Colonic mucosa (tissue), 4 donors: ENCODE measurements around the gene PKNOX2. TPM values are rescaled to one million over a fixed set of nuclear protein-coding genes. Genes with fewer than 3 reads are reported as not detected.
A peak's percentile ranks its signal among the peaks of the same experiment; 100 is the strongest.

Experiments used
- DNase-seq: peaks from one replicate; pipeline ENCODE4 v3.0.0-alpha.2; 2020
- H3K27ac ChIP-seq: fragments of 200-600 bp; one replicate; pipeline ENCODE4 v1.8.0; 2021
- H3K27me3 ChIP-seq: fragments of 200-600 bp; one replicate; pipeline ENCODE4 v1.8.0; 2021
- H3K36me3 ChIP-seq: fragments of 200-600 bp; one replicate; pipeline ENCODE4 v1.8.0; 2021
- H3K4me1 ChIP-seq: fragments of 200-600 bp; one replicate; pipeline ENCODE4 v1.8.0; 2021; ENCODE audit warnings: mild to moderate bottlenecking
- H3K4me3 ChIP-seq: fragments of 200-600 bp; one replicate; pipeline ENCODE4 v1.8.0; 2021
- H3K9ac ChIP-seq, 2 donors: one replicate each; pipeline ENCODE4 v1.7.0; 2013; ENCODE audit warnings: control low read depth in 2 of 2, low read depth in 2 of 2, low read length in 2 of 2
- H3K9me3 ChIP-seq: fragments of 200-600 bp; one replicate; pipeline ENCODE4 v1.8.0; 2021
- intact Hi-C: fragments of 100-400 bp; cut with DNase I; formaldehyde crosslinking; loops from one replicate; pipeline ENCODE4 v1.14.1; 2022
- total RNA-seq, 2 donors: library from RNA; stranded (reverse); fragmentation: NEBNext Ultra II Directional in 1 of 2; extraction: Animal tissue kit (Norgen Biotek cat#: 25700) in 1 of 2; gene quantifications; one replicate each; pipeline ENCODE4 v1.2.1, GENCODE V29; 2021
- TF ChIP-seq, protein P1 (sequence below): fragments of 200-600 bp; IDR thresholded peaks from one replicate; pipeline ENCODE4 v1.8.0; 2022; ENCODE audit warnings: antibody characterized with exemption, mild to moderate bottlenecking
- donor health status: healthy.
- donor health status: DM: no; HTN: no; CAD: no.
- donor health status: DM: no; HTN: no; CAD: no.

Gene PKNOX2
- total RNA-seq, 2 donors from 2014 or later: 0.52 to 1.3 TPM

DNA sequence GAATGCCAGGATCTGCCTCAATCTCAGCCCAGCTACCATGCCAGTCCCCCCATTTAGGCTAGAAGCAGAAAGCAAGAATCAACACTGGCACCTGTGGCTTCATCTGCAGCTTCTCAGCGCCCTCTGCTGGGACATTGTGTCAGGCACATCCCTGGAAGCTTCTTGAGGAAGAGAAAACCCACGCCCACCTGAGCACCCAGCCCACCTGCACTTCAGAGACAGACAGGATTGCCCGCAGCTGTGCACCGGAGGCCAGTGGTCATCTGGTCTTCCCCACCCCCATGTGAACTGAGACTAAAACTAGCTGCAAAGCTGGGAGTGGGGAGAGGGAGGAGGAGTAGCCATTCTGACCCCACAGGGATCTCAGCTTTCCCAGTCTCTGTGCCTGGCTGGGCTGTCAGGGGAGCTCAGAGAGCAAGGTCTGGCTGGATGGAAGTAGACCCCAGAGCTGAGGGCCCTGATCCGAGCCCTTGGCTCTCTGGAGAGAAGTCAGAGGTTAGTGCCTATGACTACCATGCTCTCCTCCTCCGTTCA is 264.7 kb downstream of the PKNOX2 start:
- Histone ChIP-seq H3K36me3 (no peaks in the 10 kb centered on the region), H3K9me3 (no peaks in the 10 kb centered on the region), H3K9ac (no peak overlapping the region), H3K27ac (no peak overlapping the region), H3K4me1 (no peaks in the 10 kb centered on the region), H3K4me3 (no peak overlapping the region), H3K27me3 (no peaks in the 10 kb centered on the region)
- peak; percentile 40 for DNase-seq
- TF ChIP-seq, protein P1, sequence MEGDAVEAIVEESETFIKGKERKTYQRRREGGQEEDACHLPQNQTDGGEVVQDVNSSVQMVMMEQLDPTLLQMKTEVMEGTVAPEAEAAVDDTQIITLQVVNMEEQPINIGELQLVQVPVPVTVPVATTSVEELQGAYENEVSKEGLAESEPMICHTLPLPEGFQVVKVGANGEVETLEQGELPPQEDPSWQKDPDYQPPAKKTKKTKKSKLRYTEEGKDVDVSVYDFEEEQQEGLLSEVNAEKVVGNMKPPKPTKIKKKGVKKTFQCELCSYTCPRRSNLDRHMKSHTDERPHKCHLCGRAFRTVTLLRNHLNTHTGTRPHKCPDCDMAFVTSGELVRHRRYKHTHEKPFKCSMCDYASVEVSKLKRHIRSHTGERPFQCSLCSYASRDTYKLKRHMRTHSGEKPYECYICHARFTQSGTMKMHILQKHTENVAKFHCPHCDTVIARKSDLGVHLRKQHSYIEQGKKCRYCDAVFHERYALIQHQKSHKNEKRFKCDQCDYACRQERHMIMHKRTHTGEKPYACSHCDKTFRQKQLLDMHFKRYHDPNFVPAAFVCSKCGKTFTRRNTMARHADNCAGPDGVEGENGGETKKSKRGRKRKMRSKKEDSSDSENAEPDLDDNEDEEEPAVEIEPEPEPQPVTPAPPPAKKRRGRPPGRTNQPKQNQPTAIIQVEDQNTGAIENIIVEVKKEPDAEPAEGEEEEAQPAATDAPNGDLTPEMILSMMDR: peak; percentile 37
- intact Hi-C loops: no loop called here

DNA sequence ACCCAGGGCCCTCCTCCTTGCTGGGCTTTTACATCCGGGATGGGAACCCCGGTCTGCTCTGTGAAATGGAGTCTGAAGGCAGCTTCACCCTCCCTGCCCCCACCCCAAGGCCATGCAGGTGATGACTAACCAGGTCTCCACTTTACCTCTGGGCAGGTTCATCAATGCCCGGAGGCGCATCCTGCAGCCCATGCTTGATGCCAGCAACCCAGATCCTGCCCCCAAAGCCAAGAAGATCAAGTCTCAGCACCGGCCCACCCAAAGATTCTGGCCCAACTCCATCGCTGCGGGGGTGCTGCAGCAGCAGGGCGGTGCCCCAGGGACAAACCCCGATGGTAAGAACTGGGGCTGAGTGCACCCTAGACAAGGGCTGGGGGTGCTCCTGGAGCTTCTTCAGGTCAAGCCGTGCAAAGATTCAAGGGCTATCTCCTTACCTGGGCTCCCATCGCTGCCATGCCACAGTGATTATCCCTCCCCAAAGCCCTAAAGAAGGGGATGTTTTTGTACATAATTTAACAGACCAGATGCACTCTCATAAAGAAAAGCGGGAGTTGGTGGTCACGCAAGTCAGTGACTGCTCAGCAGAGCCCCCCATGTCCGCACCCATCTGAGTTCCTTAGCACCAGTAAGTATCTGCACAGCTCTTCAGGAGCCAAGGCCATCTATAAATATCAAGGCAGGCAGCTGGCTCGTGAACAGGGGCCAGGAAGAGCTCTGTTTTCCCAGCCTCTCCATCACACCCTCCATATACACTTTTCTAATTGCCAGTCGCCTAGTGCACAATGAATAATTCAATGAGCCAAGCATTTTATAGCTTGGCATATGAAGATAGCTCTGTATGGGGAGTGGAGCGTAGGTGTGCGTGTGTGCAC is 265.5 kb downstream of the PKNOX2 start:
- TF ChIP-seq, protein P1: no peak
- H3K4me1 ChIP-seq: no peaks in the 10 kb centered on the region
- H3K9ac ChIP-seq: no peak overlapping the region
- no peak overlapping the region for H3K4me3 ChIP-seq
- H3K27ac ChIP-seq: no peak overlapping the region
- no peaks in the 10 kb centered on the region for H3K36me3 ChIP-seq
- no peaks in the 10 kb centered on the region for H3K9me3 ChIP-seq
- intact Hi-C loops: no loop called here
- no peak for DNase-seq
- H3K27me3 ChIP-seq: no peaks in the 10 kb centered on the region

DNA sequence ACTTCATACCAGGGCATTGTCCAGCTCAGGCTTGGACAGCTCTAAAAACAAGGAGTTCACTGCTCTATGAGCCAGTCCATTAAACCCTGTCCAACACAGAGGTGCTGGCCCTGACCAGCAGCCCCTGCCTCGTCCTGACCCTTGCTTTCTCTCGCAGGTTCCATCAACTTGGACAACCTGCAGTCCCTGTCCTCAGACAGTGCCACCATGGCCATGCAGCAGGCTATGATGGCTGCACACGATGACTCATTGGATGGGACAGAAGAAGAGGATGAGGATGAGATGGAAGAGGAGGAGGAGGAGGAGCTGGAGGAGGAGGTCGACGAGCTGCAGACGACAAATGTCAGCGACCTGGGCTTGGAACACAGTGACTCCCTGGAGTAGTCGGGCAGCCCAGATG is 266.5 kb downstream of the PKNOX2 start:
- intact Hi-C loops: no loop called here
- Histone ChIP-seq H3K27ac (no peak overlapping the region), H3K9me3 (no peaks in the 10 kb centered on the region), H3K4me3 (no peak overlapping the region), H3K4me1 (no peaks in the 10 kb centered on the region), H3K9ac (no peak overlapping the region), H3K36me3 (no peaks in the 10 kb centered on the region), H3K27me3 (no peaks in the 10 kb centered on the region)
- DNase-seq: no peak
- TF ChIP-seq, protein P1: no peak

DNA sequence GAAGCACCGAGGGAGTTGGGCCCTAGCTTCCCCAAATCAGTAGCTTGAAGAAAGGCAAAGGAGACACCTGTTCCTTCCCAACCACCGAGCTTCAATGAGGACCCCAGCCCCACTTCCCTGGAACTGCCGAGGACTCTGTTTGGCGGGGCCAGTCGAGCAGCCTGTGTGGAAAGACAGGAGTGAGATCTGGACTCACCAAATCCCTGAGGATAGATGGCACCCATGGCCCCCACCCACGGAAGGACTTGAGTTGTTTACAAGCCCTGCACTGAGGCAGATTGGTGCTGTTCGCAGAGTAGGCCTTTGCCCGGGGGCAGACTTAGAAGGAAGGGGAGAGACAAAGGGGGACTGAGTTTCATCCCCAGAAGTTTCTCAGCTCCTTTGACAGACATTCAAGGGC is 266.9 kb downstream of the PKNOX2 start:
- Histone ChIP-seq H3K9me3 (no peaks in the 10 kb centered on the region), H3K27ac (no peak overlapping the region), H3K4me3 (no peak overlapping the region), H3K27me3 (no peaks in the 10 kb centered on the region), H3K4me1 (no peaks in the 10 kb centered on the region), H3K36me3 (no peaks in the 10 kb centered on the region), H3K9ac (no peak overlapping the region)
- intact Hi-C loops: no loop called here
- TF ChIP-seq, protein P1: no peak
- no peak for DNase-seq

DNA sequence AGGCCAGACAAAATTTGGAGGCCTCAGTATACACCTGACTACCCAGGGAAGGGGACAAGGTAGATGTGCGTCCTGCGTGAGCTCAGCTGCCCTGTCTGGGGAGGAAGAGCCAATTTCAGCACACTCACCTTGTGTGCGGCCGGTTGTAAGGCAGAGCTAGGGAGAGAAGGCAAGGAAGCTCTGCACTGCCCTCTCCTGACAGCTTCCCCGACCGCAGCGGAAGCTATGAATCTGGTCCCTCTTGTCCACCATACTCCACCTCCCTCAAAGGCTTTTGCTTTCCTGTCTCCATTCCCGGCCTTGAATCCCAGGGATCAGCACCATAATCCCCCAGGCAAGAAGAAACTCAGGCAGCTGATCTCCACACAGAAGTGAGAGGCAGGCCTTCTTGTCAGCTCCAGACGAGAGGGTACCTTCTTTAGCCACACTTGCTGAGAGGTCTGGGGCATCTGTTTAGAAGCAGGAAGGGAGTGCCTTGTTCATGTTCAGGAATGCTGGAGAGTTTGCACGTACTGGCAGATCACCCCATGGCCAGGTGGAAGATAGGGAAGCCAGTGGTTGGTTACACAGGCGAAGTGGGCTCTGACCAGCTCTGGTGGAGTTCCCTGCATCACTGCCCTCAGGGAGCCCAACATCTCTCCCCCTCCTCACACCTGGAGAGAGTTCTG is 269.0 kb downstream of the PKNOX2 start:
- intact Hi-C loops: no loop called here
- H3K27ac ChIP-seq: no peak overlapping the region
- no peaks in the 10 kb centered on the region for H3K9me3 ChIP-seq
- no peak overlapping the region for H3K4me3 ChIP-seq
- no peak overlapping the region for H3K9ac ChIP-seq
- H3K36me3 ChIP-seq: no peaks in the 10 kb centered on the region
- H3K27me3 ChIP-seq: no peaks in the 10 kb centered on the region
- no peak for DNase-seq
- TF ChIP-seq, protein P1: no peak
- H3K4me1 ChIP-seq: no peaks in the 10 kb centered on the region
